Progenitor cell of endocrine pancreas (in vitro differentiated cells): ENCODE data around the gene NLRP11. TPM values are rescaled to one million over a fixed set of nuclear protein-coding genes. Genes with fewer than 3 reads are reported as not detected.

Experiments used
- DNase-seq: peaks from one replicate; pipeline ENCODE4 v3.0.0; 2021; ENCODE audit warnings: low spot score; ENCODE audit not compliant: unreplicated experiment
- H3K27ac Mint-ChIP-seq: 2 replicates; pipeline ENCODE4 v1.8.0; 2021; ENCODE audit warnings: mild to moderate bottlenecking, moderate library complexity, mixed read lengths
- H3K27me3 Mint-ChIP-seq: 2 replicates; pipeline ENCODE4 v1.8.0; 2021; ENCODE audit warnings: mixed read lengths
- H3K36me3 Mint-ChIP-seq: 2 replicates; pipeline ENCODE4 v1.8.0; 2022; ENCODE audit warnings: mixed read lengths; ENCODE audit not compliant: insufficient read depth
- H3K4me1 Mint-ChIP-seq: 2 replicates; pipeline ENCODE4 v1.8.0; 2021; ENCODE audit warnings: low read depth, mixed read lengths
- H3K4me3 Mint-ChIP-seq: 2 replicates; pipeline ENCODE4 v1.8.0; 2021; ENCODE audit warnings: low read depth, mild to moderate bottlenecking, moderate library complexity, mixed read lengths
- H3K9me3 Mint-ChIP-seq: 2 replicates; pipeline ENCODE4 v1.8.0; 2021; ENCODE audit warnings: low read depth, mixed read lengths
- CTCF ChIP-seq: fragments of 200-600 bp; sonication (generic); IDR thresholded peaks from one replicate; pipeline ENCODE4 v1.5.0; 2021; ENCODE audit warnings: antibody characterized with exemption, mild to moderate bottlenecking; ENCODE audit not compliant: unreplicated experiment
- total RNA-seq: library from RNA; stranded (reverse); gene quantifications from 2 replicates; pipeline ENCODE4 v1.2.1, GENCODE V29; 2021

Gene NLRP11
- total RNA-seq, 1 donor from 2014 or later = not detected

- Mint-ChIP-seq H3K36me3 (peaks cover 4% of the 10 kb centered on the region), H3K27me3 (no peaks in the 10 kb centered on the region), H3K4me1 (no peaks in the 10 kb centered on the region), H3K27ac (no peak overlapping the region), H3K9me3 (peaks cover 62% of the 10 kb centered on the region), H3K4me3 (no peak overlapping the region)
- no peak for DNase-seq
- no peak for TF ChIP-seq CTCF
Observed at GRCh38 chr19:55802281-55802680, 29.5 kb downstream of the NLRP11 start.

DNA sequence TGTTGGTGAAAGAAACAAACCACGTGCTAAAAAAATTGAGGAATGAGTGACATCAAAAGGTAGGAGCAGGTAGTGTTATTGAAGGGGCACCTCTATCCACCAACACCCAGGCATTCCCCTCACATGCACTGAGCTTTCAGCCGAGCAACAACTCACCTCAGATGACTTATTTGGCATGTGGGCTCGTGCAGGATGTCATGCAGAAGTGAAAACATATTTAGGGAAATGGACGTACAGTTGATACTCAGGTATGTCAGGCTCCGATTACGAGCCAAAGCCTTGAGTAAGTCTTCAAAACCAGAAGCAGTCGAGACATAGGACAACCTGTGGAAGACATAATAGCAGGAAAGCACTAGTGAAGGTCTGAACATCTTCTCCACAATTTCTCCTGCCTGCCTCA, 30.4 kb downstream of the NLRP11 start:
- Mint-ChIP-seq H3K4me1 (no peaks in the 10 kb centered on the region), H3K9me3 (peaks cover 60% of the 10 kb centered on the region), H3K27me3 (no peaks in the 10 kb centered on the region), H3K4me3 (no peak overlapping the region), H3K36me3 (peaks cover 5% of the 10 kb centered on the region), H3K27ac (no peak overlapping the region)
- DNase-seq = no peak
- no peak for TF ChIP-seq CTCF

- no peaks in the 10 kb centered on the region for H3K27me3 Mint-ChIP-seq
- peaks cover 6% of the 10 kb centered on the region for H3K36me3 Mint-ChIP-seq
- H3K27ac Mint-ChIP-seq = no peak overlapping the region
- no peaks in the 10 kb centered on the region for H3K4me1 Mint-ChIP-seq
- H3K9me3 Mint-ChIP-seq = peaks cover 49% of the 10 kb centered on the region
- H3K4me3 Mint-ChIP-seq = no peak overlapping the region
- no peak for DNase-seq
- no peak for TF ChIP-seq CTCF
Observed at GRCh38 chr19:55795021-55795420, 36.8 kb downstream of the NLRP11 start.

GRCh38 chr19:55781112-55781511, 50.7 kb downstream of the NLRP11 start:
- H3K9me3 Mint-ChIP-seq = peaks cover 62% of the 10 kb centered on the region
- no peak overlapping the region for H3K27ac Mint-ChIP-seq
- DNase-seq = no peak
- H3K27me3 Mint-ChIP-seq = no peaks in the 10 kb centered on the region
- H3K36me3 Mint-ChIP-seq = no peaks in the 10 kb centered on the region
- no peak for TF ChIP-seq CTCF
- H3K4me3 Mint-ChIP-seq = no peak overlapping the region
- H3K4me1 Mint-ChIP-seq = no peaks in the 10 kb centered on the region

DNA sequence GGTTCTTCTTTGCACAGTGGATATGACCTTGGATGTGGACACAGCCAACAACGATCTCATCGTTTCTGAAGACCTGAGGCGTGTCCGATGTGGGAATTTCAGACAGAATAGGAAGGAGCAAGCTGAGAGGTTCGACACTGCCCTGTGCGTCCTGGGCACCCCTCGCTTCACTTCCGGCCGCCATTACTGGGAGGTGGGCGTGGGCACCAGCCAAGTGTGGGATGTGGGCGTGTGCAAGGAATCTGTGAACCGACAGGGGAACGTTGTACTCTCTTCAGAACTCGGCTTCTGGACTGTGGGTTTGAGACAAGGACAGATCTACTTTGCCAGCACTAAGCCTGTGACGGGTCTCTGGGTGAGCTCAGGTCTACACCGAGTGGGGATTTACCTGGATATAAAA, 53.5 kb downstream of the NLRP11 start:
- peaks cover 62% of the 10 kb centered on the region for H3K9me3 Mint-ChIP-seq
- H3K36me3 Mint-ChIP-seq = no peaks in the 10 kb centered on the region
- H3K4me3 Mint-ChIP-seq = no peak overlapping the region

More for the DNA sequence above, 53.5 kb downstream of the NLRP11 start:
- no peaks in the 10 kb centered on the region for H3K4me1 Mint-ChIP-seq
- DNase-seq = no peak
- H3K27ac Mint-ChIP-seq = no peak overlapping the region
- H3K27me3 Mint-ChIP-seq = no peaks in the 10 kb centered on the region
- no peak for TF ChIP-seq CTCF
